ENCODE measurements around the gene POR. TPM values are rescaled to one million over a fixed set of nuclear protein-coding genes. Genes with fewer than 3 reads are reported as not detected.

The POR gene
- total and polyA plus RNA-seq, 10 donors, result 49.1 to 170 (median 117) TPM

DNA sequence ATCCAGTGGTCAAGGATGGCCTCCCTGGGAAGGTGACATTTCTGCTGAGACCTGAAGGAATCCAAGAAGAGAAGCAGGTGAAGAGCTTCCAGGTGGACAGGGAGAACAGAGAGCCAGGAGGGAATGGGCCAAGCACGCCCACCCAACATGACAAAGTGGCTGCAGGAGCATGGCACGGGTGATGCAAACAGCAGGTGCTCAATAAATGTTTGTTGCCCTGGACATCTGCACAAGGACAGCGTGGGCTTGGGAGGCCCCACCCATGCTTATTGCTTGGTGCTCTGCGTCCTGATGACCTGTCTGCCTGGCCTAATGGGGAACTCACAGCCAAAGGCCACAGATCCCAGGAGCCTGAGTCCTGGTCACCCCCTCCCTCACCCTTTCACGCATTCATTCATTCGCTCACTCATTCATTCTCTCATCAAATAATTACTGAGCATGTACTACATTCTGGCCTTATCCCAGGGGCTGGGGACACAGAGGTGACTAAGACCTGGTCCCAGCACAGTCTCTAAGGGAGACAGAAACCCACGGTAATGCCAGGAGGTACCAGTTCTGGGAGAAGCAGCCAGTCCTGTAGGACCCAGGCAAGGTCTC lies 23.0 kb upstream of the POR start:
- no peak for DNase-seq
- Histone ChIP-seq H3K36me3 (peaks cover 0 to 29% (median 15%) of the 10 kb centered on the region in 6 donors), H3K4me3 (no peak overlapping the region), H3K27ac (no peak overlapping the region), H3K9me3 (no peaks in the 10 kb centered on the region), H3K27me3 (replicated peaks in 1 of 7) (no peaks in the 10 kb centered on the region), H3K4me1 (no peaks in the 10 kb centered on the region)
- TF ChIP-seq POLR2A (IDR thresholded peaks at IDR 0.05) (no peak), POLR2AphosphoS5 (IDR thresholded peaks at IDR 0.05) (no peak)
- TF ChIP-seq, protein P1, sequence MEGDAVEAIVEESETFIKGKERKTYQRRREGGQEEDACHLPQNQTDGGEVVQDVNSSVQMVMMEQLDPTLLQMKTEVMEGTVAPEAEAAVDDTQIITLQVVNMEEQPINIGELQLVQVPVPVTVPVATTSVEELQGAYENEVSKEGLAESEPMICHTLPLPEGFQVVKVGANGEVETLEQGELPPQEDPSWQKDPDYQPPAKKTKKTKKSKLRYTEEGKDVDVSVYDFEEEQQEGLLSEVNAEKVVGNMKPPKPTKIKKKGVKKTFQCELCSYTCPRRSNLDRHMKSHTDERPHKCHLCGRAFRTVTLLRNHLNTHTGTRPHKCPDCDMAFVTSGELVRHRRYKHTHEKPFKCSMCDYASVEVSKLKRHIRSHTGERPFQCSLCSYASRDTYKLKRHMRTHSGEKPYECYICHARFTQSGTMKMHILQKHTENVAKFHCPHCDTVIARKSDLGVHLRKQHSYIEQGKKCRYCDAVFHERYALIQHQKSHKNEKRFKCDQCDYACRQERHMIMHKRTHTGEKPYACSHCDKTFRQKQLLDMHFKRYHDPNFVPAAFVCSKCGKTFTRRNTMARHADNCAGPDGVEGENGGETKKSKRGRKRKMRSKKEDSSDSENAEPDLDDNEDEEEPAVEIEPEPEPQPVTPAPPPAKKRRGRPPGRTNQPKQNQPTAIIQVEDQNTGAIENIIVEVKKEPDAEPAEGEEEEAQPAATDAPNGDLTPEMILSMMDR (IDR thresholded peaks at IDR 0.05 in 8 of 11, conservative IDR thresholded peaks at IDR 0.05 in 3 of 11), result no peak
- 89 to 97% (median 94%) methylated on average over 7 of the region's 7 CpGs for WGBS, 5 donors
- intact Hi-C loops (cut with DNase I; ENCODE audit: low total_unique reads), result no loop called here

DNA sequence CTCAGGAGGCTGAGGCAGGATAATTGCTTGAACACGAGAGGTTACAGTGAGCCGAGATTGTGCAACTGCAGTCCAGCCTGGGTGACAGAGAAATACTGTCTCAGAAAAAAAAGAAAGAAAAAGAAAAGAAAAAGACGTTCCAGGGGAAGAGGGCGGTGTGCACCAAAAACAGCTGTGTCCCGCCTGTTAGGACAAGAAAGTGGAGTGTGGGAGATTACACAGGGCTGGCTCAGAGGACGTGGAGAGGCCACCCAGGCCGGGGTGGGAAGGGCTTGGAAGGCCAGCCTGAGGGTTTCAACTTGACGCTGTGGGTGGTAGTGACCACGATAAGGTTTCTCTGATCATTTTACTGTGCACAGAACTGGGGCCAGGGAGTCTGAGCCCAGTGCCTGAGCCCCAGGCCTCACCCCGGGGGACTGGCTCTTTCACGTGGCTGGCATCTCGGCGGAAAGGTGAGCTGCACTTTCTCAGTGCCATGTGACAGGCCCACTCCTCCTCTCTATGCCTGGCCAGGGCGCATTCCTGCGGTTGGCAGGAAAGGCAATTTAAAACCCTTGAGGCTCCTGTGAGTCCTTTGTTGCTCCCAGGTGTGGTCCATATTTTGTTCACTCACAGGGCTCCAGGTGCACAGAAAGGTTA lies 22.2 kb upstream of the POR start:
- Histone ChIP-seq H3K27me3 (replicated peaks in 1 of 7) (no peaks in the 10 kb centered on the region), H3K4me1 (no peaks in the 10 kb centered on the region), H3K36me3 (peaks cover 0 to 21% (median 9%) of the 10 kb centered on the region in 6 donors), H3K27ac (no peak overlapping the region), H3K9me3 (no peaks in the 10 kb centered on the region), H3K4me3 (no peak overlapping the region)
- WGBS, 5 donors, result 64 to 81% (median 76%) methylated on average over 15 of the region's 15 CpGs
- no peak for DNase-seq
- intact Hi-C loops (cut with DNase I; ENCODE audit: low total_unique reads), result no loop called here
- TF ChIP-seq POLR2AphosphoS5 (IDR thresholded peaks at IDR 0.05) (no peak), POLR2A (IDR thresholded peaks at IDR 0.05) (no peak)
- TF ChIP-seq, protein P1 (IDR thresholded peaks at IDR 0.05 in 8 of 11, conservative IDR thresholded peaks at IDR 0.05 in 3 of 11), result no peak

DNA sequence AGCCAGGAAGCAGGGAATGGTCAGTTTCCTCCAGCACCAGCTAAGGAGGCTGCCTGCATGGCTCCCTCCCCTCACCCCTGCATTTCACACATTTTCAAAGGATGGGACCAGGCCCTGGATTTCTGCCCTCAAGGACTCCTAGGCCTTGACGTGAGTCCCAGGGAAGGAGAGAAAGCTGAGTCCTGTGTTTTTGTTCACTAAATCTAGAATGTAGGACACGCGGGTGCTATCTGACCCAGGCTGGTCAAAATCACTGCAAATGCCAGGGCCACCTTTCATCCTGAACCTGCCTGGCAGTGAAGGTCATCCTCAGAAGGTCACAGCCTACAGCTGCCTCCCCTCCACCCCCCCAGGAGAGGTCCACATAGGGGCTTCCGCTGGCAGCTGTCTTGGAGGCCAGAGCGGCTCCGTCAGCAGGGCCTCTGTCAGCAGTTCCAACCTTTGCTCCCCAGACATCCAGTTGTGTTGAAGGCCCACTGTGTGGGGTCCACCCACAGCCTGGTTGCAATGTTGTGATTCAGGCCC lies 18.1 kb upstream of the POR start:
- H3K36me3 ChIP-seq, result no peaks in the 10 kb centered on the region
- no peak overlapping the region for H3K27ac ChIP-seq
- no peaks in the 10 kb centered on the region for H3K9me3 ChIP-seq
- no peaks in the 10 kb centered on the region for H3K4me1 ChIP-seq
- intact Hi-C loops (cut with DNase I; ENCODE audit: low total_unique reads), result no loop called here
- no peak for TF ChIP-seq POLR2AphosphoS5 (IDR thresholded peaks at IDR 0.05)
- TF ChIP-seq, protein P1 (IDR thresholded peaks at IDR 0.05 in 8 of 11, conservative IDR thresholded peaks at IDR 0.05 in 3 of 11), result no peak
- TF ChIP-seq POLR2A (IDR thresholded peaks at IDR 0.05), result no peak
- WGBS, 5 donors, result 76 to 92% (median 86%) methylated on average over 3 to 6 of the region's 6 CpGs
- no peak for DNase-seq
- H3K27me3 ChIP-seq (replicated peaks in 1 of 7), result no peaks in the 10 kb centered on the region
- H3K4me3 ChIP-seq, result no peak overlapping the region

DNA sequence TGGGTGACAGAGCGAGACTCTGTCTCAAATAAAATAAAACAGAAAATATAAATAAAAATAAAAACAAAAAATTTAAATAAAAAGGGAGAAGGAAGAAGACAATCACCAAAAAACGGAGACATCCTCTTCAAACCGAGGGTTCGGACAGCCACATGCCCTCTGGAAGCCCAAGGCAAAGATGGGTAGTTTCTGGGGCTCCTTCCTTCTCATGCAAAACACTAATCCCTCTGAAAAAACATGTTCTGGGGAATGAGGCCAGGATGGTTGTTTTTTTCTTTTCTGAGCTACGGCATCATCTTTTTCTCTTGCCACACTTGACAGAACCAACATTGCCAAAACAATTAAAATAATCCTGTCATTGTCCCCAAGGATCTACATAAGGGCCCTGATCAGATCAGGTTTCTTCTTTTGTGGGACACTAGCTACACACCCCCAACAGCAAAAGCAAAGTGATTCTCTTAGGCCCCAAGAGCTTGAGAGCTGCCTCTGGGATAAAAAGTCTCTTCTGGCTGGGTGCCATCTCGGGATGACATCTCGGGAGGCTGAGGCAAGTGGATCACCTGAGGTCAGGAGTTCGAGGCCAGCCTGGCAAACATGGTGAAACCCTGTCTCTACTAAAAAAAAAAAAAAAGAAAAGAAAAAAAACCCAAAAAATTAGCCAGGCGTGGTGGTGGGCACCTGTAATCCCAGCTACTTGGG lies 14.2 kb upstream of the POR start:
- H3K27me3 ChIP-seq (replicated peaks in 1 of 7), result no peaks in the 10 kb centered on the region
- no peak for TF ChIP-seq POLR2AphosphoS5 (IDR thresholded peaks at IDR 0.05)
- no peak for TF ChIP-seq POLR2A (IDR thresholded peaks at IDR 0.05)
- TF ChIP-seq, protein P1 (IDR thresholded peaks at IDR 0.05 in 8 of 11, conservative IDR thresholded peaks at IDR 0.05 in 3 of 11), result no peak
- H3K27ac ChIP-seq, result no peak overlapping the region
- H3K4me3 ChIP-seq, result no peak overlapping the region
- H3K4me1 ChIP-seq, result peaks cover 0 to 7% (median 2%) of the 10 kb centered on the region in 6 donors
- H3K36me3 ChIP-seq, result no peaks in the 10 kb centered on the region
- 86 to 94% (median 92%) methylated on average over 9 of the region's 9 CpGs for WGBS, 5 donors
- no peaks in the 10 kb centered on the region for H3K9me3 ChIP-seq
- no peak for DNase-seq
- intact Hi-C loops (cut with DNase I; ENCODE audit: low total_unique reads), result no loop called here
